ENCODE measurements around the gene NECTIN2. TPM values are rescaled to one million over a fixed set of nuclear protein-coding genes. Genes with fewer than 3 reads are reported as not detected.

Gene NECTIN2
- total and polyA plus RNA-seq, 4 donors = 49.4 to 77.5 (median 55.5) TPM

DNA sequence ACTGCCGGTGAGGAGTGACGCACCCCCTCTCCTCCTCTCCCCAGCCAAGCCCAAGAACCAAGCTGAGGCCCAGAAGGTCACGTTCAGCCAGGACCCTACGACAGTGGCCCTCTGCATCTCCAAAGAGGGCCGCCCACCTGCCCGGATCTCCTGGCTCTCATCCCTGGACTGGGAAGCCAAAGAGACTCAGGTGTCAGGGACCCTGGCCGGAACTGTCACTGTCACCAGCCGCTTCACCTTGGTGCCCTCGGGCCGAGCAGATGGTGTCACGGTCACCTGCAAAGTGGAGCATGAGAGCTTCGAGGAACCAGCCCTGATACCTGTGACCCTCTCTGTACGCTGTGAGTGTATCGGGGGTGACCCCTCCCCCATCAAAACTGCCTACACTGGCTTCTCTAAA, 25.7 kb downstream of the NECTIN2 start:
- no peak overlapping the region for H3K9ac ChIP-seq (ENCODE audit: low read depth in 1 of 2, low read length in 2 of 2)
- TF ChIP-seq JUND (IDR thresholded peaks at IDR 0.05) = no peak
- no peak for TF ChIP-seq TAF1 (conservative IDR thresholded peaks at IDR 0.05)
- TF ChIP-seq RXRA (IDR thresholded peaks at IDR 0.05) = no peak
- TF ChIP-seq FOXA1 (IDR thresholded peaks at IDR 0.05) = no peak
- no peak for TF ChIP-seq FOXA2 (IDR thresholded peaks at IDR 0.05)
- TF ChIP-seq RAD21 (IDR thresholded peaks at IDR 0.05) = no peak
- TF ChIP-seq, protein P1, sequence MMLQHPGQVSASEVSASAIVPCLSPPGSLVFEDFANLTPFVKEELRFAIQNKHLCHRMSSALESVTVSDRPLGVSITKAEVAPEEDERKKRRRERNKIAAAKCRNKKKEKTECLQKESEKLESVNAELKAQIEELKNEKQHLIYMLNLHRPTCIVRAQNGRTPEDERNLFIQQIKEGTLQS (IDR thresholded peaks at IDR 0.05) = no peak
- TF ChIP-seq NR2F2 (IDR thresholded peaks at IDR 0.05) = no peak
- TF ChIP-seq YY1 (IDR thresholded peaks at IDR 0.05) = no peak
- no peak for TF ChIP-seq EGR1 (IDR thresholded peaks at IDR 0.05; ENCODE audit: low read depth in 2 of 2)
- TF ChIP-seq, protein P2, sequence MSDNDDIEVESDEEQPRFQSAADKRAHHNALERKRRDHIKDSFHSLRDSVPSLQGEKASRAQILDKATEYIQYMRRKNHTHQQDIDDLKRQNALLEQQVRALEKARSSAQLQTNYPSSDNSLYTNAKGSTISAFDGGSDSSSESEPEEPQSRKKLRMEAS (IDR thresholded peaks at IDR 0.05) = no peak
- no peak for TF ChIP-seq SP1 (IDR thresholded peaks at IDR 0.05)
- TF ChIP-seq, protein P3, sequence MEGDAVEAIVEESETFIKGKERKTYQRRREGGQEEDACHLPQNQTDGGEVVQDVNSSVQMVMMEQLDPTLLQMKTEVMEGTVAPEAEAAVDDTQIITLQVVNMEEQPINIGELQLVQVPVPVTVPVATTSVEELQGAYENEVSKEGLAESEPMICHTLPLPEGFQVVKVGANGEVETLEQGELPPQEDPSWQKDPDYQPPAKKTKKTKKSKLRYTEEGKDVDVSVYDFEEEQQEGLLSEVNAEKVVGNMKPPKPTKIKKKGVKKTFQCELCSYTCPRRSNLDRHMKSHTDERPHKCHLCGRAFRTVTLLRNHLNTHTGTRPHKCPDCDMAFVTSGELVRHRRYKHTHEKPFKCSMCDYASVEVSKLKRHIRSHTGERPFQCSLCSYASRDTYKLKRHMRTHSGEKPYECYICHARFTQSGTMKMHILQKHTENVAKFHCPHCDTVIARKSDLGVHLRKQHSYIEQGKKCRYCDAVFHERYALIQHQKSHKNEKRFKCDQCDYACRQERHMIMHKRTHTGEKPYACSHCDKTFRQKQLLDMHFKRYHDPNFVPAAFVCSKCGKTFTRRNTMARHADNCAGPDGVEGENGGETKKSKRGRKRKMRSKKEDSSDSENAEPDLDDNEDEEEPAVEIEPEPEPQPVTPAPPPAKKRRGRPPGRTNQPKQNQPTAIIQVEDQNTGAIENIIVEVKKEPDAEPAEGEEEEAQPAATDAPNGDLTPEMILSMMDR (IDR thresholded peaks at IDR 0.05; ENCODE audit: low read depth, low read length, missing input control) = no peak
- DNase-seq (ENCODE audit: low spot score) = no peak
- peaks cover 19 to 59% (median 33%) of the 10 kb centered on the region in 4 donors for H3K36me3 ChIP-seq (ENCODE audit: control insufficient read depth in 4 of 4, insufficient read depth in 3 of 4, low read depth in 1 of 4, low read length in 3 of 4)
- no peaks in the 10 kb centered on the region for H3K9me3 ChIP-seq (ENCODE audit: control insufficient read depth in 4 of 4, low read length in 3 of 4)
- no peaks in the 10 kb centered on the region for H3K27me3 ChIP-seq (ENCODE audit: control insufficient read depth in 4 of 4, insufficient read depth in 4 of 4, low read length in 3 of 4)
- 96% methylated on average over 14 of the region's 14 CpGs for WGBS
- H3K27ac ChIP-seq (ENCODE audit: low read depth in 1 of 2, low read length in 2 of 2) = no peak overlapping the region
- peaks cover 0 to 2% (median 0%) of the 10 kb centered on the region in 4 donors for H3K4me1 ChIP-seq (ENCODE audit: control insufficient read depth in 4 of 4, insufficient read depth in 4 of 4, low read length in 3 of 4)
- no peak overlapping the region for H3K4me3 ChIP-seq (ENCODE audit: low read depth in 1 of 3, low read length in 3 of 3)

DNA sequence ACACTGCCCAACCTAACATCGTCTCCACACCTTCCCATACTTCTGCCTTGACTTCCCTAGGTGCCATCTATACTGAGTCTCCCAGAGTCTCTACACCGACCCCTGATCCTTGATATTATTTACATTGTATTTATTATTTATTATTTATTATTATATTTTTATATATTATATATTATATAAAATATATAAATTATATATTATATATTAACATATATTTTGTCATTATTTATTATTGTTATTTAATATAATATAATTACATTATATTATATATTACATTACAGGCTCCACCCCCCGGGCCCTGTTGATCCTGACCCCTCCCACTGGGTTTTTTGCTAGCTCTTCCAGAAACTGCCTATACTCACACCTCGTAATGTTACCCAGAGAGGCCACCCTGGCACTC, 26.6 kb downstream of the NECTIN2 start:
- no peak overlapping the region for H3K27ac ChIP-seq (ENCODE audit: low read depth in 1 of 2, low read length in 2 of 2)
- H3K4me3 ChIP-seq (ENCODE audit: low read depth in 1 of 3, low read length in 3 of 3) = no peak overlapping the region
- WGBS = 78% methylated on average over 4 of the region's 4 CpGs
- TF ChIP-seq SP1 (IDR thresholded peaks at IDR 0.05) (no peak), HNF4A (conservative IDR thresholded peaks at IDR 0.05) (no peak), EGR1 (IDR thresholded peaks at IDR 0.05; ENCODE audit: low read depth in 2 of 2) (no peak), FOXA1 (IDR thresholded peaks at IDR 0.05) (no peak), YY1 (IDR thresholded peaks at IDR 0.05) (no peak), RAD21 (IDR thresholded peaks at IDR 0.05) (no peak), RXRA (IDR thresholded peaks at IDR 0.05) (no peak), JUND (IDR thresholded peaks at IDR 0.05) (no peak)
- TF ChIP-seq, protein P2 (IDR thresholded peaks at IDR 0.05) = no peak
- TF ChIP-seq, protein P4, sequence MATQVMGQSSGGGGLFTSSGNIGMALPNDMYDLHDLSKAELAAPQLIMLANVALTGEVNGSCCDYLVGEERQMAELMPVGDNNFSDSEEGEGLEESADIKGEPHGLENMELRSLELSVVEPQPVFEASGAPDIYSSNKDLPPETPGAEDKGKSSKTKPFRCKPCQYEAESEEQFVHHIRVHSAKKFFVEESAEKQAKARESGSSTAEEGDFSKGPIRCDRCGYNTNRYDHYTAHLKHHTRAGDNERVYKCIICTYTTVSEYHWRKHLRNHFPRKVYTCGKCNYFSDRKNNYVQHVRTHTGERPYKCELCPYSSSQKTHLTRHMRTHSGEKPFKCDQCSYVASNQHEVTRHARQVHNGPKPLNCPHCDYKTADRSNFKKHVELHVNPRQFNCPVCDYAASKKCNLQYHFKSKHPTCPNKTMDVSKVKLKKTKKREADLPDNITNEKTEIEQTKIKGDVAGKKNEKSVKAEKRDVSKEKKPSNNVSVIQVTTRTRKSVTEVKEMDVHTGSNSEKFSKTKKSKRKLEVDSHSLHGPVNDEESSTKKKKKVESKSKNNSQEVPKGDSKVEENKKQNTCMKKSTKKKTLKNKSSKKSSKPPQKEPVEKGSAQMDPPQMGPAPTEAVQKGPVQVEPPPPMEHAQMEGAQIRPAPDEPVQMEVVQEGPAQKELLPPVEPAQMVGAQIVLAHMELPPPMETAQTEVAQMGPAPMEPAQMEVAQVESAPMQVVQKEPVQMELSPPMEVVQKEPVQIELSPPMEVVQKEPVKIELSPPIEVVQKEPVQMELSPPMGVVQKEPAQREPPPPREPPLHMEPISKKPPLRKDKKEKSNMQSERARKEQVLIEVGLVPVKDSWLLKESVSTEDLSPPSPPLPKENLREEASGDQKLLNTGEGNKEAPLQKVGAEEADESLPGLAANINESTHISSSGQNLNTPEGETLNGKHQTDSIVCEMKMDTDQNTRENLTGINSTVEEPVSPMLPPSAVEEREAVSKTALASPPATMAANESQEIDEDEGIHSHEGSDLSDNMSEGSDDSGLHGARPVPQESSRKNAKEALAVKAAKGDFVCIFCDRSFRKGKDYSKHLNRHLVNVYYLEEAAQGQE (IDR thresholded peaks at IDR 0.05) = no peak
- no peak for DNase-seq (ENCODE audit: low spot score)
- H3K36me3 ChIP-seq (ENCODE audit: control insufficient read depth in 4 of 4, insufficient read depth in 3 of 4, low read depth in 1 of 4, low read length in 3 of 4) = peaks cover 19 to 64% (median 31%) of the 10 kb centered on the region in 4 donors
- H3K27me3 ChIP-seq (ENCODE audit: control insufficient read depth in 4 of 4, insufficient read depth in 4 of 4, low read length in 3 of 4) = no peaks in the 10 kb centered on the region
- no peak overlapping the region for H3K9ac ChIP-seq (ENCODE audit: low read depth in 1 of 2, low read length in 2 of 2)
- no peaks in the 10 kb centered on the region for H3K9me3 ChIP-seq (ENCODE audit: control insufficient read depth in 4 of 4, low read length in 3 of 4)
- peaks cover 0 to 2% (median 0%) of the 10 kb centered on the region in 4 donors for H3K4me1 ChIP-seq (ENCODE audit: control insufficient read depth in 4 of 4, insufficient read depth in 4 of 4, low read length in 3 of 4)

Data from liver (tissue), 9 donors.